Stimulated activated naive B cell treated with anti-CD40 and anti-IgM and Interleukin-4, amounts not matched to agents 10 μg/mL and 1 μg/mL and 100 μg/mL, for 72 hours (primary cell): Measurements from ENCODE around the gene SMIM22.

Source experiments
- ATAC-seq, 2 donors: fragments of 150-1000 bp; cut with Tn5 transposase; replicated peaks; 2 replicates each; pipeline ENCODE4 v1.10.0; 2021; ENCODE audit warnings: moderate library complexity in 1 of 2
- DNase-seq: peaks from one replicate; pipeline ENCODE4 v3.0.0; 2021
- H3K27ac Mint-ChIP-seq: one replicate; pipeline ENCODE4 v1.8.0; 2022; ENCODE audit warnings: mild to moderate bottlenecking, mixed read lengths
- H3K27me3 Mint-ChIP-seq, 2 donors: one replicate each; pipeline ENCODE4 v1.8.0; 2022; ENCODE audit warnings: mixed read lengths in 2 of 2
- H3K36me3 Mint-ChIP-seq, 2 donors: one replicate each; pipeline ENCODE4 v1.8.0; 2022; ENCODE audit warnings: mixed read lengths in 2 of 2, mild to moderate bottlenecking in 1 of 2
- H3K4me1 Mint-ChIP-seq, 2 donors: one replicate each; pipeline ENCODE4 v1.8.0; 2022; ENCODE audit warnings: mixed read lengths in 2 of 2, mild to moderate bottlenecking in 1 of 2
- H3K4me3 Mint-ChIP-seq, 2 donors: one replicate each; pipeline ENCODE4 v1.8.0; 2022; ENCODE audit warnings: mild to moderate bottlenecking in 2 of 2, mixed read lengths in 2 of 2, moderate library complexity in 1 of 2
- H3K9me3 Mint-ChIP-seq, 2 donors: one replicate each; pipeline ENCODE4 v1.8.0; 2022; ENCODE audit warnings: mixed read lengths in 2 of 2, mild to moderate bottlenecking in 1 of 2

The SMIM22 gene

DNA sequence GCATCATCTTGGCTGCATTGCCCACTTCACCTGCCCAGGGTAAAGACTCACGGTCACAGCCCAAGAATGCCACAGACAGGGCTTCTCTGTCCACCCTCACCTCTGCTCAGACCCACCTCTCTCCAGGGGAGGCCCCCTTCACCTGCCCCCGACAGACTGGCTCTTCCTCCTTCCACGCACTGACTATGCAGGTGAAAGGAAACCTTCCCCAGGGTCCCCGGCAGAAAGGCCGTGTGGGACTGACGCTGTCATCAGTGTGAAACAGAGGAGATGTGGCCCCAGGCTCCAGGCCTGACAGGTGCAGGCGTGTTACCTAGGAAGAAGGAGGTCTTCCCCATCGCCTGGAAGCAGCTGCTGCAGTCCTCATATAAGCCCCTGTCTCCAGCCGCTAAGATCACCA is 16.6 kb downstream of the SMIM22 start:
- H3K27ac Mint-ChIP-seq, result peak overlapping the region; percentile 78
- H3K9me3 Mint-ChIP-seq, result no peaks in the 10 kb centered on the region
- H3K4me1 Mint-ChIP-seq, result peaks cover 3 to 10% of the 10 kb centered on the region in 2 donors
- no peak for DNase-seq
- H3K27me3 Mint-ChIP-seq, result no peaks in the 10 kb centered on the region
- no peak for ATAC-seq
- H3K36me3 Mint-ChIP-seq, result peaks cover 41 to 56% of the 10 kb centered on the region in 2 donors
- no peak overlapping the region for H3K4me3 Mint-ChIP-seq

DNA sequence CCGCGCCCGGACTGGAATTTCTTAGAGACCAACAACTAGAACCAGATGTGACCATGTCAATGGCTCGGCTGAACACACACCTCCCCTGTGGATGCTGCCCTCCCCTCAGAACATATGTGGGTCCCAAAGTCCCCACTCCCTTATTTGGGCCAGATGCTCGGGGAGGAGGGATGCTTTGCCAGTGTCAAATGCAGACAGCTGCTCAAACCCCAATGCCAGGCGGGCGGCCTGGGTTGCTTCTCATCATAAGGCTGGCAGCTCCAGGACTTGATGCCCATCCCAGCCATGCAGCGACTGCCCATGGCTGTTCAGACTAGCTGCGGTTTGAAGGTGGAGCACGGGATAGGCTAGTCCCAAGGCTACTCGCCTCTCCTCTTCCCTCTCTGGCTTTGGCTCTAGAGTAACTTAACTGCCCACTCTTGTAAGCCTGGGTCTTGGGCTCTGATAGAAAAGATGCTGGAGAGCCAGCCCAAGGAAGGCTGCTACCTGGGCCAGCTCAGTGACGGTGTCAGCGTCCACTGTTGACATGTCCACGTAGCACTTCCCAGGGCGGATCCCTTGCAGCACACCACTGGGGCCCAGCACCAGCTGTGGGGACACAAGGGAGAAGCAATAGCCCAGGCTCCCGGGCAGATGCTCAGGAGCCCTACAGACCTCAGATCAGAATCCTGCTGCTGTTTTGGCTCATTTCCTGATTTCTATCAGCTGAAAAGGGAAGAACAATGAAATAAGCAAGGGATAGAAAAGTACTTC is 18.3 kb downstream of the SMIM22 start:
- H3K27ac Mint-ChIP-seq, result peak overlapping the region; percentile 44
- peaks cover 38 to 54% of the 10 kb centered on the region in 2 donors for H3K36me3 Mint-ChIP-seq

DNA sequence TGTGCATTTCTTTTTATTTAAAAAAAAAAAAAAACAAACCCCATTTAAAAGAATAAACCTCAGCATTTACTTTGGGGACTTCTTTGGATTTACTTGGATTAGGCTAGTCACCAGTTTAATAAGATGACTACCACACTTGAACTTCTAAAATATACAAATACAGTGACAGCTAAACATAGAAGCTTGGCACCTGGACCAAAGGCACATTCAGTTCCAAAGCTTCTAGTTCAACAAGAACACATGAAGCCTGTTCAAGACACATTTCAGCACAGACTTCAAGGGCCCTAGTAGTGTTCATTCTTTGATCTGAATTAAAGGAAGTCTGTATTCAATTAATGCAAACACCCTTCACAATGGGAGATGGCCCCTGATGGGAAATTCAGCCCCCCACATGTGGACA is 18.9 kb downstream of the SMIM22 start:
- H3K27ac Mint-ChIP-seq, result no peak overlapping the region
- H3K4me3 Mint-ChIP-seq, result no peak overlapping the region
- no peak for DNase-seq
- H3K27me3 Mint-ChIP-seq, result no peaks in the 10 kb centered on the region
- peaks cover 3 to 10% of the 10 kb centered on the region in 2 donors for H3K4me1 Mint-ChIP-seq
- H3K9me3 Mint-ChIP-seq, result no peaks in the 10 kb centered on the region
- no peak for ATAC-seq
- peaks cover 43 to 60% of the 10 kb centered on the region in 2 donors for H3K36me3 Mint-ChIP-seq

More for the DNA sequence above, 18.3 kb downstream of the SMIM22 start:
- no peak overlapping the region for H3K4me3 Mint-ChIP-seq
- H3K4me1 Mint-ChIP-seq, result peaks cover 3 to 10% of the 10 kb centered on the region in 2 donors
- H3K27me3 Mint-ChIP-seq, result no peaks in the 10 kb centered on the region
- no peak for ATAC-seq
- no peak for DNase-seq
- H3K9me3 Mint-ChIP-seq, result no peaks in the 10 kb centered on the region

DNA sequence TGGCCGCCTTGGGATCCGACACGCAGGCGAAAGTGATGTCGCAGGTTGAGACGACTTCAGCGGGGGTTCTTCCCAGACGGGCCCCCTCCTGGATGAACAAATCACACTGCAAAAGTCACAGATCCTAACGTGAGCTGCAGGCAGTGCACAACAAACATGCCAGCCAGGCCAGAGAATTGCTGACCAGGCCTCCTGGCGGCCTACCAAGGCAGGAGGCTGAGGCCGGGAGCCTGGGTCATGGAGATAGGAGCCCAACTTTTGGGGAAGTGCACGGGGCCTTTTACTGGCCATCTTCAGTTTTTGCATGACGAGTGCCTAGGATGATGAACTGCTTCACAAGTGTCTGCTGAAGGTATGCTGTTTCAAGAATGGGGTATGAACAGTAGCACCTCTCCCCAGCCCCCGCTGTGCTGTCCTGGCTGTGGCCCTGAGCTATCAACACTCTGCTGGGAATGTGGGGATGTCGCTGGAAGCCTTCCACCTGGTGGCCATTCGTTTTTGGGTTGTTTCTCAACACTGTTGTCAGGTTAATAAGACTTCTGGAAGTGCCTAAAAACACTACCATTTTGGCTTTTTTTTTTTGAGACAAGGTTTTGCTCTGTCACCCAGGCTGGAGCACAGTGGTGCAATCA is 19.5 kb downstream of the SMIM22 start:
- DNase-seq (no peak), ATAC-seq (no peak)
- Mint-ChIP-seq H3K27me3 (no peaks in the 10 kb centered on the region), H3K27ac (no peak overlapping the region), H3K4me1 (peaks cover 3 to 10% of the 10 kb centered on the region in 2 donors), H3K9me3 (no peaks in the 10 kb centered on the region), H3K4me3 (no peak overlapping the region), H3K36me3 (peaks cover 44 to 63% of the 10 kb centered on the region in 2 donors)

DNA sequence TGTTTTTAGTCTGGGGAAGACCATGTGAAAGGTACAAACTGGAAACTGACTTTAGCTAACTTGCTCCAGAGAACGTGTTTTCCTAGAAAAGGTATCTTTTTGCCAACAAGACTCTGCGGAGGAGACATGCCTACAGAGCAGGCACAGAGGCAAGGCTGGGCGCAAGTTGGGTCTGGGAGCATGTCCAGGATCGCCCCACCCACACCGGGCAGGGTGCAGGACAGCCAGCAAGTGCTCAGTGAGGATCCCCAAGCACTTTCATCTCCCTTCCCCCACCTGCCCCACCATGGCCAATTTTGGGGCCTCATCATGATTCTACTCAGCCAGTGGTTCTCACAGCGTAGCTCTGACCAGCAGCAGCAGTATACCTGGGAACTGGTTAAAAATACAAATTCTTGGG is 25.5 kb downstream of the SMIM22 start:
- H3K27me3 Mint-ChIP-seq, result no peaks in the 10 kb centered on the region
- H3K9me3 Mint-ChIP-seq, result no peaks in the 10 kb centered on the region
- ATAC-seq, result no peak
- H3K4me1 Mint-ChIP-seq, result no peaks in the 10 kb centered on the region
- H3K4me3 Mint-ChIP-seq, result no peak overlapping the region
- no peak for DNase-seq
- H3K36me3 Mint-ChIP-seq, result peaks cover 33 to 63% of the 10 kb centered on the region in 2 donors
- no peak overlapping the region for H3K27ac Mint-ChIP-seq

DNA sequence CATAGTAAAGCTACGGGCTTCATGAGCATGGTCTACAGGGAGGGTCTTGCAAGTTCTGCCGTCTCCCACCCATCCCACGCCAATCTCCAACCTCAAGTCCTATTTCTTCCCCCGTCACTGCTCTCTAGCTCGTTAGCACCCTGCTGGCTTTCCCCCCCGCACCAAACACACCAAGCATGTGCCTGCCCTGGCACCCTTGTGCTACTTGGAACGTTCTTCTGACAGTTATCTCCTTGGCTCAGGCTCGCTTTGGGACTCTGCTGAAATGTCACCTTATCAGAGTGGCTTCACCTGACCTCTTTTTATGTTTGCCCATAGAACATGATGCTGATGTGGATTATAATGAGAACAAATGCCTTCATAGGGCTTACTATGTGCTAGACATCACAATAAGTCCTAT is 30.0 kb downstream of the SMIM22 start:
- no peak for DNase-seq
- Mint-ChIP-seq H3K36me3 (peaks cover 32 to 58% of the 10 kb centered on the region in 2 donors), H3K9me3 (no peaks in the 10 kb centered on the region), H3K4me1 (no peaks in the 10 kb centered on the region), H3K27me3 (no peaks in the 10 kb centered on the region), H3K4me3 (no peak overlapping the region), H3K27ac (no peak overlapping the region)
- no peak for ATAC-seq

DNA sequence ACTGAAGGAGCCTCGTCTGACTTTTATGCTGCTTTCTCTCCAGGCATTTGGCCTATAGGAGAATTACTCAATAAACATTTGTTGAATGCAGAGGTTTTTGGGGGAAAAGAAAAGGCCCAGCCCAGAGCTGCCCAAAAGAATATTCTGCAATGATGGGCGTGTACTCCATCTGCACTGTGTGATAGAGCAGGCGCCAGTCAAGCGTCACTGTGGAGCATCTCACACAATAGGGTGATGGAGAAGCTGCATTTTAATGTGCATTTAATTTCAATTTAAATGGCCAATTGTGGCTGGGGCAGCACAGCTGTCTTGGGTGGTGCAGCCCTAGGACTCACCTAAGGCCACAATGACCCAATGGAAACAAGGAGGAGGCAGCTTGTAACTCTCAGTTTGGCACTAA is 31.4 kb downstream of the SMIM22 start:
- H3K4me1 Mint-ChIP-seq, result no peaks in the 10 kb centered on the region
- ATAC-seq (no peak), DNase-seq (no peak)
- peaks cover 41 to 59% of the 10 kb centered on the region in 2 donors for H3K36me3 Mint-ChIP-seq
- H3K27me3 Mint-ChIP-seq, result no peaks in the 10 kb centered on the region
- H3K27ac Mint-ChIP-seq, result no peak overlapping the region
- H3K4me3 Mint-ChIP-seq, result no peak overlapping the region
- H3K9me3 Mint-ChIP-seq, result no peaks in the 10 kb centered on the region

DNA sequence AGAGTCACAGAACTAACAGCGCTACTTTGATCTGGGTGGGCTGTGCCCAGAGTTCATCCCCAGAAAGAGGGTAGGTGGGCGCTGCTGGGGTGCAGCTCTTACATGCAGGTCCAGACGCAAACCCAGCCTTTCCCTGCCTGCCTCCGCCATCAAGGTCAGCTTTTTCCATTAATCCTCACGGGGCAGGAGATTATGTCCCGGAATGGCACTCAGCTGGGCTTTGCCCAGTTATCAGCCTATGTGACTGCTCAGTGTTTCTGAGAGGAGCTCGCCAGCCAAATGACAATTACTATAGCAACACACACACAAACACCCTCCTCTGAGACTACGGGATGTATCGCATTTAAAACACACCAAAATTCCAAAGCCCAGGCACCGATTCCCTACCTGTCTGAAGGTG is 31.8 kb downstream of the SMIM22 start:
- Mint-ChIP-seq H3K4me1 (no peaks in the 10 kb centered on the region), H3K27ac (no peak overlapping the region), H3K27me3 (no peaks in the 10 kb centered on the region), H3K9me3 (no peaks in the 10 kb centered on the region), H3K36me3 (peaks cover 43 to 58% of the 10 kb centered on the region in 2 donors), H3K4me3 (no peak overlapping the region)
- DNase-seq (no peak), ATAC-seq (no peak)

DNA sequence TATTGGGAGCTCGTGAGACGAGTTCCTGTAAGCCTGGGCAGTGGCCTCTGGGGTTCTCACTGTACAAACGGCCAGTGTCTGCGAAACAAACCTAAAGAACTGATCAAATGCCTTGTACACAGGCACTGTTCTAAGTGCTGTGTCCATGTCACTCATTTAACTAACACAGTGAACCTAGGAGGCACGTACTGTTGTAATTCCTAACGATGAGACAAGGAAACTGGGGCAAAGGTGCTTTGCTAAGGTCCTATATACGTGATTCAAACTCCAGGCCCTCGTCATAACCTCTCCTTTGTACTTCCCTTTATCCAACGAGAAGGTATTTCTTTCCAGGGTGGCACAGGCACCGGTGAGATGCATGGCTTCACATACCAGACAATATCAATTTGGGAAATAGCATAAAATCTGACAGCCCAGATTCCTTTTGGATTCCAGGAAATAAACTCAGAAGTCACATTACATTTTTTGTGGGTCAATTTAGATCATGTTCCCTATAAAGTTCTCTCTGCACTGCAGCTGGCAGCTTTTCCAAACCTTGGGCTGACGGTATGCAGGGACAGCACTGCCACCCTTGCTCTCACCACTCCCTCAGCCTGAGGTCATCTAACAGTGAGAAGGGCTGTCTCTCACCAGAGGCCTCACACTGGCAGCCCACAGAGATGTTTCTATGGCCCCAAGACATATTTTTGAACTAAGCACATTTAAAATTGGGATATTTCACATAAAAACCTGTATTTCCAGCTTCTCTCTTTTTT is 33.6 kb downstream of the SMIM22 start:
- Mint-ChIP-seq H3K36me3 (peaks cover 51 to 65% of the 10 kb centered on the region in 2 donors), H3K27ac (no peak overlapping the region), H3K27me3 (no peaks in the 10 kb centered on the region), H3K4me1 (peaks cover 0 to 13% of the 10 kb centered on the region in 2 donors), H3K9me3 (no peaks in the 10 kb centered on the region), H3K4me3 (no peak overlapping the region)
- no peak for DNase-seq
- ATAC-seq, result no peak

DNA sequence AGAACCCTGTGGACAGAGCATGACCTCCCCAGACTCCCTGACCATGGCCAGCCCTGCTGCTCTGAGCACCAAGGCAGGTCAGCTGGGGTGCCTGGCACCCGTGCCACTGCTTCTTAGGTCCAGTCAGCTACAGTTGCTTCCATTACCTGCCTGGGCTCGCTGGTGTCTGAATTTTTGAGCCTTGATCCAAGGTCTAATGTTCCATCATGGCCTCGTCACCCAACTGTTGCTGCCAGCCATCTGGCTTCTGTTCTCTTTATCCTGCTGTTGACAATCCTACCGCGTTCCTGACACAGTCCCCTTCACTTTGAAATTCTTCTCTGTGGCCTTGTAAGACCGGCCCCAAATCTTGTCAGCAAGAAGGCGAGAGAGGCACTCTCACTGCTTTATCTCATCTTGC is 35.2 kb downstream of the SMIM22 start:
- Mint-ChIP-seq H3K27ac (no peak overlapping the region), H3K4me3 (no peak overlapping the region), H3K4me1 (peaks cover 0 to 17% of the 10 kb centered on the region in 2 donors)

DNA sequence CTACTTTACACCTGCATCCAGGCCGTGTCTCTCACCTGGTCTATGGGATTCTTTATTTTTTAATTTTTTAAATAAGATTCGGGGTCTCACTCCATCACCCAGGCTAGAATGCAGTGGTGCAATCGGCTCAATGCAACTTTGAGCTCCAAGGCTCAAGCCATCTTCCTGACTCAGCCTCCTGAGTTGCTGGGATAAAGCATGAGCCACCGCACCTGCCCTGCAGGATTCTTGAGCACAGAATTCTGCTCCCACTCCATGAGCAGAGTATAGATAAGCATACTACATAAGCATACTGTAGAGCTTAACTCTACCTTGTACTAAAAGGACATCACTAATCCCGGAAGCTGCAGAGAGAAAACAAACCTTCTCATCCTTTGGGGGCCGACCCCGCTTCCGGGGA is 36.4 kb downstream of the SMIM22 start:
- Mint-ChIP-seq H3K9me3 (no peaks in the 10 kb centered on the region), H3K27ac (no peak overlapping the region), H3K27me3 (no peaks in the 10 kb centered on the region), H3K36me3 (peaks cover 43 to 56% of the 10 kb centered on the region in 2 donors), H3K4me1 (peaks cover 0 to 17% of the 10 kb centered on the region in 2 donors), H3K4me3 (no peak overlapping the region)
- DNase-seq (no peak), ATAC-seq (no peak)

More for the DNA sequence above, 35.2 kb downstream of the SMIM22 start:
- no peak for DNase-seq
- no peaks in the 10 kb centered on the region for H3K27me3 Mint-ChIP-seq
- ATAC-seq, result no peak
- no peaks in the 10 kb centered on the region for H3K9me3 Mint-ChIP-seq
- peaks cover 47 to 55% of the 10 kb centered on the region in 2 donors for H3K36me3 Mint-ChIP-seq

DNA sequence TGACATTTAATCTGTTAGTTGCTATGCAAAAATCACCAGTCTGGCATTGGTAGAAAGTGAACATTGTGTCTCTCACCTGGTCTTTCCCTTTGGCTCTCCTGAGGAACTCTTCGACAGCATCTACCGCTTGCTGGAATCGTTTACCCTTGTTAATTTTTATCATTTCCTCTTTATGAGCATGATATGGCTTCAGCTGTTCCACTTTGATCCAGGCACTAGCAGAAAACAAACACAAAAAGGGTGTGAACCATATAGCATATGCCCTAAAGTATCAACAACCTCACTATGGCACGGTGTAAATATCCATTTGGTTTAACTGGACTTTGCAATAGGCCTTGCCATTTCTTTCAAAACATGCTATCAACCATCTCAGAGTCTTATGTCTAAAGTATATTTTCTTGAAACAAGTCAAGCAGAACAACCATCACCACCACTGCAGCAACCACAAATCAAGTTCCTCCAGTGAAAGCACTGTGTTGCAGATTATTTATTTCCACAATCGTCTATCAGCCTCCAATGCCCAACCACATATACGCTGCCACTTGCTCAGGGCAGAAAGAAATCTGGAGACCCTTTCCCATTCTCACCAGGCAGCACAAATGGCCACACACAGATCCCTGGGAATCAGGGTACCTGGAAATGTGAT is 37.7 kb downstream of the SMIM22 start:
- no peak overlapping the region for H3K27ac Mint-ChIP-seq
- H3K4me1 Mint-ChIP-seq, result peaks cover 0 to 22% of the 10 kb centered on the region in 2 donors
- H3K27me3 Mint-ChIP-seq, result no peaks in the 10 kb centered on the region
- no peak for DNase-seq
- H3K36me3 Mint-ChIP-seq, result peaks cover 42 to 58% of the 10 kb centered on the region in 2 donors
- H3K4me3 Mint-ChIP-seq, result no peak overlapping the region
- no peaks in the 10 kb centered on the region for H3K9me3 Mint-ChIP-seq
- no peak for ATAC-seq

DNA sequence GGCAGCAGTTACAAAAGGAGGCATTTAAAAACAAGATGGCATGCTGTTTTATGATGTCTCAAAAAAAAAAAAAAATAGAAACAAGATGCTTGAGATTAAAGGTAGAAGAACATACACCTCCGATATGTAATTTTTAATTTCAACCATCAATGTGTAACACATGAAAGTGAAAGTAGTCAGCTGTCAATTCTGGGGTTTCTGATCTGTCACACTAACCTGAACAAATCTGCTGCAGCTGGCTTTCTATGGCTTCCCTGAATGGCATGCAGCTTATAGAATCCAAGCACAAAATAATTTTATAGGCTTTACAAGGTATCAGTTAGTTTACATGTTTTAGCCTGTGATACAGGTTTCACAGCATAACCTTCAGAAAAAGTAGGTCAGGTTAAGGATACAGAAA is 38.4 kb downstream of the SMIM22 start:
- ATAC-seq (peak in 1 of 2 donors; percentile 33), DNase-seq (no peak)
- peaks cover 0 to 29% of the 10 kb centered on the region in 2 donors for H3K4me1 Mint-ChIP-seq
- no peaks in the 10 kb centered on the region for H3K27me3 Mint-ChIP-seq
- H3K4me3 Mint-ChIP-seq, result no peak overlapping the region
- no peaks in the 10 kb centered on the region for H3K9me3 Mint-ChIP-seq
- no peak overlapping the region for H3K27ac Mint-ChIP-seq
- peaks cover 47 to 58% of the 10 kb centered on the region in 2 donors for H3K36me3 Mint-ChIP-seq

DNA sequence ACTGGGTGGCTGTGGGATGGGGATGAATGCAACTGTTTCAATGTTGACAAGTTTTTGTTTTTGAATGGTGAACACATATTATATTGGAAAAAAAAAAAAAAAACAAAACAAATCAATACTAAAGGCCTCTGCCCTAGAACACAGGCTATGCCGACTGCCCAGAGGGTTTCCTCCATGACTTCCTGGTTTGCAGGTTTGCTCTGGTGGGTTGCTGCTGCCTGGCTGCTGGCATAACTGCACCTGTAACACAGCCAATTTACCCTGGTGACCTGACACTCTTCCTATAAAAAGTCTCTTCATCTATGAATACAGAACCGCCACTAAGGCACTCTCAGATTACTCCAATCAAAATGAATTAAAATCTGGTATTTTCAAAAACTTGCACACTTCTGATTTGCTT is 41.6 kb downstream of the SMIM22 start:
- Mint-ChIP-seq H3K9me3 (no peaks in the 10 kb centered on the region), H3K27ac (no peak overlapping the region), H3K4me1 (peaks cover 0 to 33% of the 10 kb centered on the region in 2 donors), H3K36me3 (peaks cover 49 to 55% of the 10 kb centered on the region in 2 donors), H3K4me3 (no peak overlapping the region), H3K27me3 (no peaks in the 10 kb centered on the region)
- no peak for ATAC-seq
- DNase-seq, result no peak
